Astrocyte (in vitro differentiated cells and primary cell): ENCODE measurements around the gene PRR36. TPM values are rescaled to one million over a fixed set of nuclear protein-coding genes. Genes with fewer than 3 reads are reported as not detected.

Experiments
- DNase-seq: peaks from one replicate; pipeline ENCODE4 v3.0.0-alpha.2; 2010; ENCODE audit warnings: low read depth
- FAIRE-seq: peaks from 2 replicates; lab custom pipeline; 2011; peaks lifted over from hg19 to GRCh38; lab: Jason Lieb, UNC
- H2AFZ ChIP-seq: 2 replicates; pipeline ENCODE4 v1.6.0; 2012; ENCODE audit warnings: low read depth, low read length, inconsistent platforms
- H3K27ac ChIP-seq: 2 replicates; pipeline ENCODE4 v1.5.1; 2011; ENCODE audit warnings: low read depth, low read length, inconsistent platforms
- H3K27me3 ChIP-seq: 2 replicates; pipeline ENCODE4 v1.6.0; 2011; ENCODE audit warnings: low read length, inconsistent platforms; ENCODE audit not compliant: insufficient read depth
- H3K36me3 ChIP-seq: 2 replicates; pipeline ENCODE4 v1.5.1; 2011; ENCODE audit warnings: low read length, inconsistent platforms; ENCODE audit not compliant: insufficient read depth
- H3K4me1 ChIP-seq: 2 replicates; pipeline ENCODE4 v1.5.1; 2011; ENCODE audit warnings: low read length, inconsistent platforms; ENCODE audit not compliant: insufficient read depth
- H3K4me2 ChIP-seq: 2 replicates; pipeline ENCODE4 v1.6.0; 2012; ENCODE audit warnings: low read length, inconsistent platforms
- H3K4me3 ChIP-seq: 2 replicates; pipeline ENCODE4 v1.5.1; 2011; ENCODE audit warnings: low read depth, mild to moderate bottlenecking, low read length, inconsistent platforms; ENCODE audit not compliant: insufficient read depth
- H3K79me2 ChIP-seq: 2 replicates; pipeline ENCODE4 v1.6.0; 2012; ENCODE audit warnings: mild to moderate bottlenecking, low read length, inconsistent platforms; ENCODE audit not compliant: insufficient read depth
- H3K9ac ChIP-seq: 2 replicates; pipeline ENCODE4 v1.6.0; 2012; ENCODE audit warnings: mild to moderate bottlenecking, low read length, inconsistent platforms
- H3K9me3 ChIP-seq: 2 replicates; pipeline ENCODE4 v1.5.1; 2012; ENCODE audit warnings: low read depth, mild to moderate bottlenecking, low read length, inconsistent platforms; ENCODE audit not compliant: insufficient read depth
- H4K20me1 ChIP-seq: 2 replicates; pipeline ENCODE4 v1.6.0; 2012; ENCODE audit warnings: low read length, inconsistent platforms; ENCODE audit not compliant: insufficient read depth
- H3K27ac Mint-ChIP-seq: one replicate; pipeline ENCODE4 v1.8.0; 2021; ENCODE audit warnings: mild to moderate bottlenecking, mixed read lengths; ENCODE audit not compliant: unreplicated experiment
- H3K27me3 Mint-ChIP-seq: one replicate; pipeline ENCODE4 v1.8.0; 2021; ENCODE audit warnings: low read depth, mixed read lengths; ENCODE audit not compliant: unreplicated experiment
- H3K36me3 Mint-ChIP-seq: one replicate; pipeline ENCODE4 v1.8.0; 2021; ENCODE audit warnings: low read depth, mixed read lengths; ENCODE audit not compliant: unreplicated experiment
- H3K4me1 Mint-ChIP-seq: one replicate; pipeline ENCODE4 v1.8.0; 2021; ENCODE audit warnings: low read depth, mixed read lengths; ENCODE audit not compliant: unreplicated experiment
- H3K4me3 Mint-ChIP-seq: one replicate; pipeline ENCODE4 v1.8.0; 2021; ENCODE audit warnings: mild to moderate bottlenecking, moderate library complexity, mixed read lengths; ENCODE audit not compliant: unreplicated experiment
- H3K9me3 Mint-ChIP-seq: one replicate; pipeline ENCODE4 v1.8.0; 2021; ENCODE audit warnings: mild to moderate bottlenecking, mixed read lengths; ENCODE audit not compliant: unreplicated experiment
- CTCF ChIP-seq: IDR thresholded peaks from 2 replicates; pipeline ENCODE4 v1.5.1; 2011; ENCODE audit warnings: low read depth, mild to moderate bottlenecking, inconsistent platforms, low read length, moderate library complexity; ENCODE audit not compliant: insufficient read depth
- EZH2 ChIP-seq: IDR thresholded peaks from 2 replicates; pipeline ENCODE4 v1.6.1; 2012; ENCODE audit warnings: mild to moderate bottlenecking, low read length, inconsistent platforms; ENCODE audit not compliant: insufficient read depth
- total RNA-seq: library from RNA; stranded (reverse); gene quantifications from 2 replicates; pipeline ENCODE4 v1.2.1, GENCODE V29; 2021

Gene PRR36
- total RNA-seq, 1 donor from 2014 or later: 1.3 TPM

- peak overlapping the region; percentile 69 for H3K4me3 ChIP-seq
- Mint-ChIP-seq H3K4me1 (peaks cover 3% of the 10 kb centered on the region), H3K27ac (peak overlapping the region; percentile 78), H3K36me3 (no peaks in the 10 kb centered on the region), H3K27me3 (no peaks in the 10 kb centered on the region), H3K9me3 (no peaks in the 10 kb centered on the region), H3K4me3 (peak overlapping the region; percentile 81)
- H3K79me2 ChIP-seq: peaks cover 9% of the 10 kb centered on the region
- H4K20me1 ChIP-seq: peaks cover 4% of the 10 kb centered on the region
- no peak for FAIRE-seq
- peak overlapping the region; percentile 86 for H2AFZ ChIP-seq
- no peaks in the 10 kb centered on the region for H3K27me3 ChIP-seq
- TF ChIP-seq CTCF (no peak), EZH2 (no peak)
- H3K4me2 ChIP-seq: peak overlapping the region; percentile 95
- no peak for DNase-seq
- H3K36me3 ChIP-seq: no peaks in the 10 kb centered on the region
- no peaks in the 10 kb centered on the region for H3K9me3 ChIP-seq
- H3K9ac ChIP-seq: peak overlapping the region; percentile 87
- peak overlapping the region; percentile 72 for H3K27ac ChIP-seq
- H3K4me1 ChIP-seq: peaks cover 13% of the 10 kb centered on the region
These were observed 14.6 kb upstream of the PRR36 start for GRCh38 chr19:7888826-7889217.

- H3K27me3 ChIP-seq: no peaks in the 10 kb centered on the region
- H3K4me3 ChIP-seq: peak within 1 kb of the TSS; percentile 69
- H3K9me3 Mint-ChIP-seq: no peaks in the 10 kb centered on the region
- peak within 1 kb of the TSS; percentile 72 for H3K27ac ChIP-seq
- H3K4me2 ChIP-seq: peak within 1 kb of the TSS; percentile 95
- DNase-seq (peak; percentile 49), FAIRE-seq (no peak)
- H3K4me1 Mint-ChIP-seq: peaks cover under 1% of the 10 kb centered on the region
- H3K36me3 ChIP-seq: no peaks in the 10 kb centered on the region
- H3K9ac ChIP-seq: peak within 1 kb of the TSS; percentile 87
- peaks cover 7% of the 10 kb centered on the region for H3K79me2 ChIP-seq
- H3K4me3 Mint-ChIP-seq: peak within 1 kb of the TSS; percentile 81
- no peak for TF ChIP-seq EZH2
- no peak for TF ChIP-seq CTCF
- peaks cover 4% of the 10 kb centered on the region for H4K20me1 ChIP-seq
- H3K27ac Mint-ChIP-seq: peak within 1 kb of the TSS; percentile 78
- no peaks in the 10 kb centered on the region for H3K36me3 Mint-ChIP-seq
- H3K9me3 ChIP-seq: no peaks in the 10 kb centered on the region
- H2AFZ ChIP-seq: peak within 1 kb of the TSS; percentile 86
- no peaks in the 10 kb centered on the region for H3K27me3 Mint-ChIP-seq
- peaks cover 8% of the 10 kb centered on the region for H3K4me1 ChIP-seq
These were observed 14.1 kb upstream of the PRR36 start, which contains the start of gene LRRC8E for GRCh38 chr19:7888145-7888825. TSS of gene LRRC8E (plus strand) at chr19:7888510. CDS start at chr19:7895604, 7,094 bp downstream.
